ENCODE data around the gene XIRP2. TPM values are rescaled to one million over a fixed set of nuclear protein-coding genes. Genes with fewer than 3 reads are reported as not detected.

XIRP2 gene
- under 0.01 and 0.09 TPM in 2 replicates for total RNA-seq

GRCh38 chr2:166888180-166888579 is at the start of gene XIRP2:
XIRP2 (plus strand) TSS chr2:166888480; CDS start chr2:166903483, 15,003 bp downstream.

GRCh38 chr2:167292430-167293171 is 404.3 kb downstream of the XIRP2 start, which contains the start of gene B3GALT1:
B3GALT1 (plus strand) TSS chr2:167293001.

